ENCODE measurements around the gene TPPP2. TPM values are rescaled to one million over a fixed set of nuclear protein-coding genes. Genes with fewer than 3 reads are reported as not detected.

Gene TPPP2
- total and polyA plus RNA-seq, 10 donors: 0.09 to 0.91 (median 0.57) TPM; not detected in 5

DNA sequence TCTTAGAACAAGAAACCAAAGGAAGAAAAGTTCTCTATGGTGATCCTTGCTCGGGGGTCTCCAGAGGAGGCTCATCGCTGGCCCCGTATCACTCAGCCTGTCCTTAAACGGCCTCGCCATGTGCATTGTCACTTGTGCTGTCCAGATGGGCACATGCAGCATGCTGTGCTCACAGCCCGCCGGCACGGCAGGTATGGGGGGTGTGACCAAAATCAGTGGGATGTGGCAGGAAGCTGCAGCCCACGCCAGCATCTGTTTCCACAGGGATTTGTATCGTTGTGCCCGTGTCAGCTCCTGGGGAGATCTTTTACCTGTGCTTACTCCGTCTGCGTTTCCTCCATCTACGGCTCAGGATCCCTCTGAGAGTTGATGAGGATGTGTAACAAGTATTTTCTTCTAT lies 33.5 kb upstream of the TPPP2 start:
- no peak for DNase-seq
- Histone ChIP-seq H3K27me3 (replicated peaks in 1 of 7) (no peaks in the 10 kb centered on the region), H3K4me3 (no peak overlapping the region), H3K36me3 (peaks cover 2 to 69% (median 60%) of the 10 kb centered on the region in 6 donors), H3K9me3 (no peaks in the 10 kb centered on the region), H3K4me1 (peaks cover 1 to 13% (median 8%) of the 10 kb centered on the region in 6 donors), H3K27ac (no peak overlapping the region)
- 89 to 96% (median 92%) methylated on average over 14 of the region's 14 CpGs for WGBS, 5 donors
- intact Hi-C loops (cut with DNase I; ENCODE audit: low total_unique reads): no loop called here
- no peak for TF ChIP-seq POLR2A (IDR thresholded peaks at IDR 0.05)
- peak in 1 of 3 donors; percentile 17 for TF ChIP-seq POLR2AphosphoS5 (IDR thresholded peaks at IDR 0.05)

DNA sequence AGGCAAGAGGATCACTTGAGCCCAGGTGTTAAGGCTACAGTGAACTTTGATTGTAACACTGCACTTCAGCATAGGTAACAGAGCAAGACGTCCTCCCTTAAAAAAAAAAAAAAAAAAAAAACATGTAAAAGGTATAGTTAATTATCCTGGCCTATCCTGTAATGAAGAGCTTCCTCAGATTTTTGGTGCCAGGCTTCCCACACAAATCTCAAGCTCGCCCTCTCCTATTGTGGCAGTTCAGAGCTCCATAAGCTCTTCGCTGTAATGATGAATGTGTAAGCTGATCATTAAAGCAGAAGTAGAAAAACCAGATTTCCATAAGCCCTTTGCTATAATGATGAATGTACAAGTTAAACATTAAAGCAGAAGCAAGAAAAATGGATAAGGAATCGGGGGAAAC lies 32.9 kb upstream of the TPPP2 start:
- WGBS, 5 donors: 66 to 92% (median 80%) methylated on average over 4 of the region's 4 CpGs
- TF ChIP-seq CTCF (IDR thresholded peaks at IDR 0.05 in 8 of 11, conservative IDR thresholded peaks at IDR 0.05 in 3 of 11) (no peak), POLR2A (IDR thresholded peaks at IDR 0.05) (no peak), POLR2AphosphoS5 (IDR thresholded peaks at IDR 0.05) (no peak)
- no peaks in the 10 kb centered on the region for H3K9me3 ChIP-seq
- peaks cover 0 to 7% (median 2%) of the 10 kb centered on the region in 6 donors for H3K4me1 ChIP-seq
- intact Hi-C loops (cut with DNase I; ENCODE audit: low total_unique reads): no loop called here
- H3K36me3 ChIP-seq: peaks cover 2 to 63% (median 54%) of the 10 kb centered on the region in 6 donors
- no peaks in the 10 kb centered on the region for H3K27me3 ChIP-seq (replicated peaks in 1 of 7)
- no peak overlapping the region for H3K27ac ChIP-seq
- no peak overlapping the region for H3K4me3 ChIP-seq
- DNase-seq: no peak

DNA sequence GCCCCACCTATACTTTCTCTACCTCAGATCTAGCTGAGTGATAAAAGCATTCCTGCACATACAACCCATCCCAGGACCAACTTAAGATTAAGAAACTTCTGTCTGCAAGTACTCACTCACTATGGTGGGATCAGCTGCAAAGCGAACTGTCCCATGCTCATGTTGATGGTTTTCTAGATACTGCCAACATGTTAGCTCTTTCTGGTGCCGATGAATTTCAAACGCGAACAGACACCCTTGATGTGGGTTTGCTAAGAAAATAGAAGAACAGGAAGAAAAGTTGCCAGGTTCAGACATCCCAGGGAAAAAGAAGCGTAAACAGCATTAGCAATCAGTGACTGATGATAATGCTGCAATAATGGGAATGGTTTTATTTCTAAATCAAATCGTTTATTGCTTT lies 32.5 kb upstream of the TPPP2 start:
- peaks cover 0 to 3% (median 0%) of the 10 kb centered on the region in 6 donors for H3K4me1 ChIP-seq
- WGBS, 5 donors: 70 to 86% (median 83%) methylated on average over 6 of the region's 6 CpGs
- no peaks in the 10 kb centered on the region for H3K27me3 ChIP-seq (replicated peaks in 1 of 7)
- DNase-seq: no peak
- peaks cover 2 to 58% (median 49%) of the 10 kb centered on the region in 6 donors for H3K36me3 ChIP-seq
- no peak overlapping the region for H3K27ac ChIP-seq
- TF ChIP-seq CTCF (IDR thresholded peaks at IDR 0.05 in 8 of 11, conservative IDR thresholded peaks at IDR 0.05 in 3 of 11) (no peak), POLR2AphosphoS5 (IDR thresholded peaks at IDR 0.05) (no peak), POLR2A (IDR thresholded peaks at IDR 0.05) (no peak)
- H3K4me3 ChIP-seq: no peak overlapping the region
- H3K9me3 ChIP-seq: no peaks in the 10 kb centered on the region
- intact Hi-C loops (cut with DNase I; ENCODE audit: low total_unique reads): no loop called here

- Histone ChIP-seq H3K36me3 (peaks cover 2 to 52% (median 44%) of the 10 kb centered on the region in 6 donors), H3K27ac (no peak overlapping the region), H3K27me3 (replicated peaks in 1 of 7) (no peaks in the 10 kb centered on the region), H3K9me3 (no peaks in the 10 kb centered on the region), H3K4me1 (no peaks in the 10 kb centered on the region), H3K4me3 (no peak overlapping the region)
- intact Hi-C loops (cut with DNase I; ENCODE audit: low total_unique reads): no loop called here
- 86 to 96% (median 88%) methylated on average over 3 of the region's 3 CpGs for WGBS, 5 donors
- DNase-seq: no peak
- TF ChIP-seq POLR2AphosphoS5 (IDR thresholded peaks at IDR 0.05) (no peak), CTCF (IDR thresholded peaks at IDR 0.05 in 8 of 11, conservative IDR thresholded peaks at IDR 0.05 in 3 of 11) (no peak), POLR2A (IDR thresholded peaks at IDR 0.05) (no peak)
These were observed 31.9 kb upstream of the TPPP2 start for GRCh38 chr14:20998139-20998538.

Data from spleen (tissue), 11 donors.